MCF 10A (cell line): ENCODE measurements around the gene DYTN. TPM values are rescaled to one million over a fixed set of nuclear protein-coding genes. Genes with fewer than 3 reads are reported as not detected.

Experiments
- BruUV-seq: library from RNA; stranded (reverse); fragments of 400-500 nt; replicated peaks from 2 replicates; lab custom pipeline; 2021; lab: Mats Ljungman, UMichigan
- CTCF ChIA-PET: fragments of 300-600 bp; sonication (Branson Sonifier 250); formaldehyde crosslinking; extraction: SDS; loops from one replicate; lab custom pipeline; 2021; ENCODE audit warnings: antibody characterized with exemption, inconsistent platforms; lab: Yijun Ruan, JAX
- POLR2A ChIA-PET: fragments of 300-600, 350-650 bp; sonication (Branson Sonifier 250); formaldehyde crosslinking; extraction: SDS; loops from one replicate; lab custom pipeline; 2020; ENCODE audit warnings: antibody characterized with exemption, inconsistent platforms; lab: Yijun Ruan, JAX
- DNase-seq: peaks from one replicate; pipeline ENCODE4 v3.0.0-alpha.2; 2018; ENCODE audit not compliant: unreplicated experiment
- H3K27ac Mint-ChIP-seq: one replicate; pipeline ENCODE4 v1.8.0; 2022; ENCODE audit warnings: mild to moderate bottlenecking, low read depth, mixed read lengths; ENCODE audit not compliant: unreplicated experiment
- H3K27me3 Mint-ChIP-seq: one replicate; pipeline ENCODE4 v1.8.0; 2022; ENCODE audit warnings: mixed read lengths; ENCODE audit not compliant: insufficient read depth, unreplicated experiment
- H3K36me3 Mint-ChIP-seq: one replicate; pipeline ENCODE4 v1.8.0; 2022; ENCODE audit warnings: mild to moderate bottlenecking, moderate library complexity, mixed read lengths; ENCODE audit not compliant: insufficient read depth, unreplicated experiment
- H3K4me1 Mint-ChIP-seq: one replicate; pipeline ENCODE4 v1.8.0; 2022; ENCODE audit warnings: mixed read lengths; ENCODE audit not compliant: insufficient read depth, unreplicated experiment
- H3K4me3 Mint-ChIP-seq: one replicate; pipeline ENCODE4 v1.8.0; 2022; ENCODE audit warnings: mild to moderate bottlenecking, moderate library complexity, mixed read lengths; ENCODE audit not compliant: unreplicated experiment
- H3K9me3 Mint-ChIP-seq: one replicate; pipeline ENCODE4 v1.8.0; 2022; ENCODE audit warnings: mixed read lengths; ENCODE audit not compliant: unreplicated experiment
- intact Hi-C: fragments of 100-400 bp; cut with micrococcal nuclease; formaldehyde crosslinking; loops from 2 replicates; pipeline ENCODE4 v1.14.1; 2022
- total RNA-seq: library from RNA; stranded (reverse); gene quantifications from 2 replicates; pipeline ENCODE4 v1.2.3, GENCODE V29; 2022
- TF ChIP-seq, protein P1 (sequence below): fragments of 200-600 bp; IDR thresholded peaks from one replicate; pipeline ENCODE4 v1.8.0; 2022; ENCODE audit warnings: antibody characterized with exemption, mild to moderate bottlenecking; ENCODE audit not compliant: unreplicated experiment

DYTN gene
- total RNA-seq, 1 experiment from 2014 or later, result not detected

DNA sequence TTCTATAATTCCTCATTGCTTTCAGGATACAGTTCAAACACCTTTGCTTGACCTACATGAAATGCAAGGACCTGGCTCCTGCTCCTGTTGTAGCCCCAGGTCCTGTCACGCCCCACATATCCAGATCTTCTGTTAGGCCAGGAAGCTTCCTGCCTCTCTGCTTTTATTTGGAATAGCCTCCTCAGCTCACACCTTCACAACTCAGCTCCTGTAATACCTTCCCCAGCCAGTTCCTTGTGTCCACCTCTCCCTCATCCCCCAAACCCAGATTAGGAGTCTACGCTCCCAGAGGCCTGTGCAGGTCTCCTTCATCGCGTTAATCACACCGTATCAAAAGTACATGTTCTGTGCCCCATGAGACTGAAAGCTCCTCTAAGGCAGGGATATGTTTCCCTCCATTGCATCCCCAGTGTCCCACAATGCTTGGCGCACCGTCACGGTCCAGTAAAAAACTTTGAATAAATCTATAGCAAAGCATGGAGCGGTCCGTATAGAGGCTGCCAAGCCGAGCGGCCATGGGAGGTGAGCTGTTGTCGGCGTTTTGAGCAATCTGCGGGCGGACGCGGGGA lies 46.6 kb upstream of the DYTN start:
- TF ChIP-seq, protein P1, sequence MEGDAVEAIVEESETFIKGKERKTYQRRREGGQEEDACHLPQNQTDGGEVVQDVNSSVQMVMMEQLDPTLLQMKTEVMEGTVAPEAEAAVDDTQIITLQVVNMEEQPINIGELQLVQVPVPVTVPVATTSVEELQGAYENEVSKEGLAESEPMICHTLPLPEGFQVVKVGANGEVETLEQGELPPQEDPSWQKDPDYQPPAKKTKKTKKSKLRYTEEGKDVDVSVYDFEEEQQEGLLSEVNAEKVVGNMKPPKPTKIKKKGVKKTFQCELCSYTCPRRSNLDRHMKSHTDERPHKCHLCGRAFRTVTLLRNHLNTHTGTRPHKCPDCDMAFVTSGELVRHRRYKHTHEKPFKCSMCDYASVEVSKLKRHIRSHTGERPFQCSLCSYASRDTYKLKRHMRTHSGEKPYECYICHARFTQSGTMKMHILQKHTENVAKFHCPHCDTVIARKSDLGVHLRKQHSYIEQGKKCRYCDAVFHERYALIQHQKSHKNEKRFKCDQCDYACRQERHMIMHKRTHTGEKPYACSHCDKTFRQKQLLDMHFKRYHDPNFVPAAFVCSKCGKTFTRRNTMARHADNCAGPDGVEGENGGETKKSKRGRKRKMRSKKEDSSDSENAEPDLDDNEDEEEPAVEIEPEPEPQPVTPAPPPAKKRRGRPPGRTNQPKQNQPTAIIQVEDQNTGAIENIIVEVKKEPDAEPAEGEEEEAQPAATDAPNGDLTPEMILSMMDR, result no peak
- Mint-ChIP-seq H3K36me3 (peaks cover 22% of the 10 kb centered on the region), H3K4me1 (peaks cover 25% of the 10 kb centered on the region), H3K4me3 (peak overlapping the region; percentile 85), H3K27ac (peak overlapping the region; percentile 97), H3K27me3 (no peaks in the 10 kb centered on the region), H3K9me3 (no peaks in the 10 kb centered on the region)
- intact Hi-C loops, result loop anchor here (5.0 kb wide), 2 partner anchors 72 to 207 kb away; no protein-coding TSS in a partner anchor
- BruUV-seq, result no TSS peak
- no peak for DNase-seq
- ChIA-PET POLR2A (interaction anchor here (0.5 to 2.0 kb wide), 14 partner anchors 9 to 740 kb away, joined by 3 to 9 read pairs (median 3); partner anchors contain the start of genes INO80D and KLF7), CTCF (interaction anchor here (0.6 to 11.2 kb wide), 7 partner anchors 10 to 826 kb away, joined by 3 to 124 read pairs (median 4); no protein-coding TSS in a partner anchor)

DNA sequence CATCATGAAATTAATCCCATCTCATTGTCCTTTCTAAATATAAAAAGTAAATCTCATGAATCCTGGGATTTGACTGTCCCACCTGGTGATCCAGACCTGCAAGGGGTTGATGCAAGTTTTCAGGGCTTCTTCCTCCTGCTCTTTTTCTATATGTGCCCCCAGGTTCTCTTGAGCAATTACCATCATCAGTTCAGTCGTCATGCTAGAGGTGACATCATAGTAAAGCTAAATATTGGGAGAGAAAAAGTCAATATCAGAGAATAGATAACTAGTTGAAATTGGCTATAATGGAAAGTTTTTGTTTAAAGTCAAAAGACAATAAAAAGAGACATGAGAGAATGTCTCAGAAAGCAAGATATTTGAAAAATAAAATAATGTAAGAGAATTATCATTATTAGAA lies 38.6 kb upstream of the DYTN start:
- peaks cover 5% of the 10 kb centered on the region for H3K27me3 Mint-ChIP-seq
- H3K9me3 Mint-ChIP-seq, result no peaks in the 10 kb centered on the region
- H3K27ac Mint-ChIP-seq, result no peak overlapping the region
- intact Hi-C loops, result no loop called here
- ChIA-PET POLR2A (interaction anchor here (0.6 kb wide), 1 partner anchor 79 kb away, joined by 4 read pairs; no protein-coding TSS in a partner anchor), CTCF (interaction anchor here (0.7 kb wide), 1 partner anchor 22 kb away, joined by 5 read pairs; no protein-coding TSS in a partner anchor)
- H3K36me3 Mint-ChIP-seq, result no peaks in the 10 kb centered on the region
- no peak overlapping the region for H3K4me3 Mint-ChIP-seq
- no peak for DNase-seq
- no TSS peak for BruUV-seq
- TF ChIP-seq, protein P1, result no peak
- no peaks in the 10 kb centered on the region for H3K4me1 Mint-ChIP-seq

DNA sequence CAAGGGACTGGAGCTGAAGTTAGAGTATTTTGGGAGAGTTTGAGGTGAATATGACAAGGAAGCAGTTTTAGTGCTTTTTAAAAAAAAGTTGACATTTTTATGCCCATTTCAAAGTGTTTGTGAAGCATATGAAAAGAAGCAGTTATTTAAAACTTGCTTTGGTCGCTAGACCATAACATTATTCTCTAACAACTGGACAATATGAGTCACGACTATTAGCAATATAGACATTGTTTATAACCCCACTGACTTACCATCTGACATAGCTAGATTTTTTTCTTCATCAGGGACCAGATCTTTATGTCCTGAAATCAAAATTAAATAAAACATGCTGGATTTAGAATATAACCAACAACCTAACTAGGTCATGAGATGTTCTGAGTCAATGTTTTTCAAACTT lies 22.6 kb upstream of the DYTN start:
- Mint-ChIP-seq H3K4me1 (no peaks in the 10 kb centered on the region), H3K36me3 (no peaks in the 10 kb centered on the region), H3K27me3 (no peaks in the 10 kb centered on the region), H3K27ac (no peak overlapping the region), H3K4me3 (no peak overlapping the region), H3K9me3 (no peaks in the 10 kb centered on the region)
- DNase-seq, result no peak
- ChIA-PET POLR2A (interaction anchor here (1.5 kb wide), 1 partner anchor 12 kb away, joined by 3 read pairs; no protein-coding TSS in a partner anchor), CTCF (no interaction called here)
- BruUV-seq, result no TSS peak
- TF ChIP-seq, protein P1, result no peak
- intact Hi-C loops, result no loop called here

DNA sequence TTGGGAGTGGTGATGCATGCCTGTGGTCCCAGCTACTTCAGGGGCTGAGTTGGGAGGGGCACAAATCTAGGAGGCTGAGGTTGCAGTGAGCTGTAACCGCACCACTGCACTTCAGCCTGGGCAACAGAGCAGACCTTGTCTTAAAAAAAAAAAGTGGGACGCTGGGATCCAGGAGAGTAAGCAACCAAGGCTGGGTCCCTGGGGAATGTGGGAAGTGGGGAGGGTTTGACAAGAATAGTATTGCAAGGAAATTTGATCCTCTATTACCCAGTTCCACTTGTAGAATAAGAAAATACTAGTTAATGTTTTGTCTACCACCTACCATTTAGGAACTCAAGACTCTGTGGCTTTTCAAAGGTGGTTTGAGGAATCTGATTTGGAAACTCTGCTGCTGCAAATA lies 21.1 kb upstream of the DYTN start:
- H3K4me3 Mint-ChIP-seq, result no peak overlapping the region
- no TSS peak for BruUV-seq
- H3K9me3 Mint-ChIP-seq, result no peaks in the 10 kb centered on the region
- no peaks in the 10 kb centered on the region for H3K36me3 Mint-ChIP-seq
- H3K4me1 Mint-ChIP-seq, result no peaks in the 10 kb centered on the region
- POLR2A ChIA-PET, result no interaction called here
- CTCF ChIA-PET, result interaction anchor here (0.7 kb wide), 1 partner anchor 717 kb away, joined by 5 read pairs; no protein-coding TSS in a partner anchor
- no peaks in the 10 kb centered on the region for H3K27me3 Mint-ChIP-seq
- no peak for DNase-seq
- no peak overlapping the region for H3K27ac Mint-ChIP-seq
- TF ChIP-seq, protein P1, result no peak
- intact Hi-C loops, result no loop called here
